Putamen (tissue), 1 donor: ENCODE measurements around the gene BIRC6.

Experiments used
- DNase-seq: peaks from one replicate; pipeline ENCODE4 v3.0.0-alpha.2; 2016; ENCODE audit warnings: low spot score

BIRC6 gene

GRCh38 chr2:32372519-32373182, 15.8 kb downstream of the BIRC6 start:
- DNase-seq: no peak

- DNase-seq: no peak
Measured at GRCh38 chr2:32375228-32375892, 18.5 kb downstream of the BIRC6 start.

GRCh38 chr2:32376756-32377155, 19.9 kb downstream of the BIRC6 start:
- no peak for DNase-seq

GRCh38 chr2:32377928-32378327, 21.1 kb downstream of the BIRC6 start:
- no peak for DNase-seq

GRCh38 chr2:32379352-32379751, 22.5 kb downstream of the BIRC6 start:
- DNase-seq: no peak

GRCh38 chr2:32383858-32384257, 27.0 kb downstream of the BIRC6 start:
- DNase-seq: no peak

- no peak for DNase-seq
Measured at GRCh38 chr2:32384529-32384928, 27.7 kb downstream of the BIRC6 start.

- DNase-seq: no peak
Measured at GRCh38 chr2:32386739-32387138, 29.9 kb downstream of the BIRC6 start.

GRCh38 chr2:32399221-32399620, 42.4 kb downstream of the BIRC6 start:
- no peak for DNase-seq

- DNase-seq: peak; percentile 32
Measured at GRCh38 chr2:32402091-32402490, 45.3 kb downstream of the BIRC6 start.

GRCh38 chr2:32403782-32404181, 47.0 kb downstream of the BIRC6 start:
- no peak for DNase-seq

- DNase-seq: no peak
Measured at GRCh38 chr2:32404691-32405090, 47.9 kb downstream of the BIRC6 start.

- no peak for DNase-seq
Measured at GRCh38 chr2:32416519-32416918, 59.7 kb downstream of the BIRC6 start.

GRCh38 chr2:32417659-32418058, 60.8 kb downstream of the BIRC6 start:
- no peak for DNase-seq

- no peak for DNase-seq
Measured at GRCh38 chr2:32418778-32419177, 62.0 kb downstream of the BIRC6 start.

GRCh38 chr2:32422133-32422532, 65.3 kb downstream of the BIRC6 start:
- DNase-seq: no peak

GRCh38 chr2:32423536-32423935, 66.7 kb downstream of the BIRC6 start:
- DNase-seq: no peak

GRCh38 chr2:32424739-32425138, 67.9 kb downstream of the BIRC6 start:
- no peak for DNase-seq

- DNase-seq: no peak
Measured at GRCh38 chr2:32425719-32426141, 68.9 kb downstream of the BIRC6 start.

- DNase-seq: no peak
Measured at GRCh38 chr2:32427672-32428610, 71.1 kb downstream of the BIRC6 start.

GRCh38 chr2:32430804-32431203, 74.0 kb downstream of the BIRC6 start:
- DNase-seq: no peak

GRCh38 chr2:32436150-32436549, 79.3 kb downstream of the BIRC6 start:
- DNase-seq: no peak

- no peak for DNase-seq
Measured at GRCh38 chr2:32442020-32442467, 85.2 kb downstream of the BIRC6 start.
